ENCODE measurements around the gene CD80.
A peak's percentile ranks its signal among the peaks of the same experiment; 100 is the strongest.

The CD80 gene, protein sequence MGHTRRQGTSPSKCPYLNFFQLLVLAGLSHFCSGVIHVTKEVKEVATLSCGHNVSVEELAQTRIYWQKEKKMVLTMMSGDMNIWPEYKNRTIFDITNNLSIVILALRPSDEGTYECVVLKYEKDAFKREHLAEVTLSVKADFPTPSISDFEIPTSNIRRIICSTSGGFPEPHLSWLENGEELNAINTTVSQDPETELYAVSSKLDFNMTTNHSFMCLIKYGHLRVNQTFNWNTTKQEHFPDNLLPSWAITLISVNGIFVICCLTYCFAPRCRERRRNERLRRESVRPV

DNA sequence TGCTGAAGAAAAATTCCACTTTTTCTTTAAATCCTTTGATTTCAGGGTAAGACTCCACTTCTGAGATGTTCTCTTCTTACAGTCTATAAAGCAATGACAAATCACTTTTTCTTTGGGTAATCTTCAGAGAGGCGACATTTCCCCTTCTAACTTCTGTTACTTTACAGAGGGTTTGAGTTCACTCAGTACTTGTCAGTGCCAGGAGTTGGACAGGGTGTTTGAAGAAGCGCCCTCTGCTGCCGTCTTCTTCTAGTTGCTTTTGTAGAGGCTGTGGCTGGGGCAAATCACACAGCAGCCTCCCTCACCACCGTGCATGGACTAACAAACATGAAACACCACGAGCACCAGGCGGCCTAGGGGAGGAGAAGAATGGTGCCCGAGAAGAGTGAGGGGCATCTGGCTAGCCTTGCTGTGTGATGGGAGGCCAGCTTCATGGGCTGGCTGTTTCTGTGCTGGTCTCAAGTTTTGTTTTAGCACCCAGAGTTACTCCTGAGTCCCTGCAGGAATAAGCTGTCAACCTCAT lies at the start of gene CD80:
CD80 (minus strand) TSS at position 174 of the 523 bp plus-strand sequence. CDS start 1,886 bp downstream, outside the sequence.
- TF ChIP-seq, protein P1, sequence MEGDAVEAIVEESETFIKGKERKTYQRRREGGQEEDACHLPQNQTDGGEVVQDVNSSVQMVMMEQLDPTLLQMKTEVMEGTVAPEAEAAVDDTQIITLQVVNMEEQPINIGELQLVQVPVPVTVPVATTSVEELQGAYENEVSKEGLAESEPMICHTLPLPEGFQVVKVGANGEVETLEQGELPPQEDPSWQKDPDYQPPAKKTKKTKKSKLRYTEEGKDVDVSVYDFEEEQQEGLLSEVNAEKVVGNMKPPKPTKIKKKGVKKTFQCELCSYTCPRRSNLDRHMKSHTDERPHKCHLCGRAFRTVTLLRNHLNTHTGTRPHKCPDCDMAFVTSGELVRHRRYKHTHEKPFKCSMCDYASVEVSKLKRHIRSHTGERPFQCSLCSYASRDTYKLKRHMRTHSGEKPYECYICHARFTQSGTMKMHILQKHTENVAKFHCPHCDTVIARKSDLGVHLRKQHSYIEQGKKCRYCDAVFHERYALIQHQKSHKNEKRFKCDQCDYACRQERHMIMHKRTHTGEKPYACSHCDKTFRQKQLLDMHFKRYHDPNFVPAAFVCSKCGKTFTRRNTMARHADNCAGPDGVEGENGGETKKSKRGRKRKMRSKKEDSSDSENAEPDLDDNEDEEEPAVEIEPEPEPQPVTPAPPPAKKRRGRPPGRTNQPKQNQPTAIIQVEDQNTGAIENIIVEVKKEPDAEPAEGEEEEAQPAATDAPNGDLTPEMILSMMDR (IDR thresholded peaks at IDR 0.05; ENCODE audit: low read depth, low read length): peak; percentile 9
- no peak for TF ChIP-seq MYC (IDR thresholded peaks at IDR 0.05; ENCODE audit: low read depth, low read length)
- peak; percentile 78 for DNase-seq (ENCODE audit: low read depth)
- H3K4me3 ChIP-seq (ENCODE audit: low read depth, low read length): no peak within 1 kb of the TSS

DNA sequence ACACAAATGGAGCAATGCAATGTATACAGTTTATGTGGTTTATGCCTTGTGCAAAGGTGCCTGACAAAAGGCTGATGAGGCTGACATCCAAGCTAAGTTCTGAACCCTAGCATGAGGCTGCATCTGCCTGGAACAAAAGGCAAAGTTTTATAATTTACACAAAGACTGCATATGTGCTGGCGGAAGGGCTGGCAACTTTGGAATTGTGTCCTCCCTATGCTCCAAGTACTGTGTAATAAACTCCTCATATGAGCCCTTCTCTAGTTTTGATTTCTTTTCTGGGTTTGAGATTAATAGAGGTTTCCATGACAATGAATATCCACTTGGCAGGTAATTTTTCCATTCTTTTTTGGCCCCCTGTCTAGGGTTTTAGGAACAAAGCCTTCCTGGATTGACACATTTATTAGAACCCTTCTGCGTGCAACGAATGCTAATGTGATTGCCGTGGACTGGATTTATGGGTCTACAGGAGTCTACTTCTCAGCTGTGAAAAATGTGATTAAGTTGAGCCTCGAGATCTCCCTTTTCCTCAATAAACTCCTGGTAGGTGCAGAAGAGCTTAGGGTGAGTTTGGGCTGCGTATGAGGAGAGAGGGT lies 49.1 kb upstream of the CD80 start:
- TF ChIP-seq, protein P2, sequence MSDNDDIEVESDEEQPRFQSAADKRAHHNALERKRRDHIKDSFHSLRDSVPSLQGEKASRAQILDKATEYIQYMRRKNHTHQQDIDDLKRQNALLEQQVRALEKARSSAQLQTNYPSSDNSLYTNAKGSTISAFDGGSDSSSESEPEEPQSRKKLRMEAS (IDR thresholded peaks at IDR 0.05; ENCODE audit: low read depth, low read length): no peak
- TF ChIP-seq MYC (IDR thresholded peaks at IDR 0.05; ENCODE audit: low read depth, low read length) (no peak), POLR2A (IDR thresholded peaks at IDR 0.05; ENCODE audit: extremely low read depth, insufficient read length) (no peak)
- TF ChIP-seq, protein P1 (IDR thresholded peaks at IDR 0.05; ENCODE audit: low read depth, low read length): no peak
- DNase-seq (ENCODE audit: low read depth): no peak
- H3K4me3 ChIP-seq (ENCODE audit: low read depth, low read length): no peak overlapping the region

DNA sequence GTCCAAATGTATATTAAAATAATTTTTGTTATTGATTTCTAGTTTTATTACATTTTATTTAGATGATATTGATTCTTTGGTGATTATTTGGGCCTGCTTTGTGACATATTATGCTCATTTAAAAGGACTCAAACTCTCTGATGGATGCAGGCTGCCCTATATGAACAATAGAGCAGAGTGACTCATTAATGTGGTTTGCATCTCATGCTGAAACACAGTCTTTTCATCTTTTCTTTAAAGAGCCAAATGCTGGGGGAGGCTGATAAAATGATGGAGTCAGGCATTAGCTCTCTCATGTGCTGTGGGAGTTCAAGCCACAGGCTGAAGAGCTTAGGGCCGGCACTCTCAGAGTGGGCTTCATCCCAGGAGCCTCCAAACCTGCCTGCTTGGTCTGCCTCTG lies 45.5 kb upstream of the CD80 start:
- no peak for DNase-seq (ENCODE audit: low read depth)

DNA sequence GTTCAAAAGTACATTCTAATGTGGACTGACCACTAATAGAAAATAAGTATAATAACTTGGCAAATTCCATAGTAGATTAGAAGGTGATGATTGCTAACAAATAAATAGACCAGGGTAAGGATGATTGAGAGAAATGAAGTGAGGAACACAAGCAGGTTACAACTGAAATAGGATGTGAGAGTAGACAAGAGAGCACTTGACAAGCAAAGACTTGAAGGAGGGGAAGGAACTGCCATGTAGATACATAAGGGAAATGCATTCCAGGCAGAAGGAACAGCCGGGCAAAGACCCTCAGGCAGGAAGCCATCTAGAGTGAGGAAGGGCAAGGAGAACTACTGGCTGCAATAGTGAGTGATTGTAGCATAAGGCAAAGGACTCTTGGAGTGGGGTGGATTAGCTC lies 43.3 kb upstream of the CD80 start:
- DNase-seq (ENCODE audit: low read depth): no peak
- no peak for TF ChIP-seq POLR2A (IDR thresholded peaks at IDR 0.05; ENCODE audit: extremely low read depth, insufficient read length)
- no peak for TF ChIP-seq MYC (IDR thresholded peaks at IDR 0.05; ENCODE audit: low read depth, low read length)
- TF ChIP-seq, protein P2 (IDR thresholded peaks at IDR 0.05; ENCODE audit: low read depth, low read length): no peak
- TF ChIP-seq, protein P1 (IDR thresholded peaks at IDR 0.05; ENCODE audit: low read depth, low read length): no peak

More for the DNA sequence above, 45.5 kb upstream of the CD80 start:
- TF ChIP-seq POLR2A (IDR thresholded peaks at IDR 0.05; ENCODE audit: extremely low read depth, insufficient read length): no peak
- TF ChIP-seq MYC (IDR thresholded peaks at IDR 0.05; ENCODE audit: low read depth, low read length): no peak
- TF ChIP-seq, protein P2 (IDR thresholded peaks at IDR 0.05; ENCODE audit: low read depth, low read length): no peak
- TF ChIP-seq, protein P1 (IDR thresholded peaks at IDR 0.05; ENCODE audit: low read depth, low read length): no peak
- no peak overlapping the region for H3K4me3 ChIP-seq (ENCODE audit: low read depth, low read length)

DNA sequence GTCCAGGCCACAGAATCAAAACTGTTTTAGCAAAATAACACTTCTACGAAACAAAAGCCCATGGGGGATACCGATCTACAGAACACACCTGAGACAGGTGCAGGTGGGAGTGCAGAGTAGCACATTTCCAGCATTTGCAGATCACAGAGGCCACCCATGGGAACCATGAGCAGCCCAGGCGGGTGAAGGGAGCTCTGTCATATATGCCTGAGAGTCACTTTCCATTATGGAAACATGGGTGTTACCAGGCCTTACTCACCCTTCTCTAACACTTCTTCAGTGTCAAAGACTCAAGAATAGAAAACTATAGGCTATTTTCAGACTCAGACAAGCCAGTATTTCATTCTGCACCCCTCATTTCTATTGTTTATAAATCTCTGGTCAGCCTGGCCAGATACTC lies 41.7 kb upstream of the CD80 start:
- TF ChIP-seq POLR2A (IDR thresholded peaks at IDR 0.05; ENCODE audit: extremely low read depth, insufficient read length) (no peak), MYC (IDR thresholded peaks at IDR 0.05; ENCODE audit: low read depth, low read length) (no peak)
- TF ChIP-seq, protein P2 (IDR thresholded peaks at IDR 0.05; ENCODE audit: low read depth, low read length): no peak
- TF ChIP-seq, protein P1 (IDR thresholded peaks at IDR 0.05; ENCODE audit: low read depth, low read length): no peak
- H3K4me3 ChIP-seq (ENCODE audit: low read depth, low read length): no peak overlapping the region
- DNase-seq (ENCODE audit: low read depth): no peak

More for the DNA sequence above, 43.3 kb upstream of the CD80 start:
- H3K4me3 ChIP-seq (ENCODE audit: low read depth, low read length): no peak overlapping the region
